ENCODE data around the gene ZNF462.

DNA sequence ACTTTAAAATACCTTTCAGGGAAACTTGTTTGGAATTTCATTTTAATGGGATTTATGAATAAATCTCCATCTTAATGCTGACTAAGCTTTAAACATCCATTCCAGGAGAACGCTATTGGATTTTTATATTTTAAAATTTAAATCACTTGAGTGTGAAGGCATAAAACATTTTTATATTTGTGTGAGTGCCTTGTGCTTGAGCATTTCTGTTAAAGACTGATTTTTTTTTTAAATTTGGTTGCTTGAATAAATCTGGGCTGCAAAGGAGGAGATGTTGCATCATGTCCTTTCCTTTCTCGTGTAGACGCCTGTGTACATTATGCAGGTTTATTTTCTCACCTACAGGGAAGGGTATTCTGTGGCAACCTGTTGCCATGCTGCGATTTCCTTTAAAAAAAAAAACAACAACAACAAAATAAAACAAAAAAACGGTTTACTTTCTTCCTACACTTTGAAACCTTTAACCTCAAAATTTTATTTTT lies 108.1 kb downstream of the ZNF462 start:
- TF ChIP-seq SP1 (IDR thresholded peaks at IDR 0.05), result no peak
- TF ChIP-seq ZNF384 (IDR thresholded peaks at IDR 0.05), result no peak
- no peak for TF ChIP-seq FOXK2 (IDR thresholded peaks at IDR 0.05)
